Esophagus (tissue), 2 donors: ENCODE data around the gene KCMF1. TPM values are rescaled to one million over a fixed set of nuclear protein-coding genes. Genes with fewer than 3 reads are reported as not detected.

Source experiments
- H3K27ac ChIP-seq, 2 donors: one replicate each; pipeline ENCODE4 v1.5.1; 2013; ENCODE audit warnings: low read depth in 2 of 2, mild to moderate bottlenecking in 2 of 2, inconsistent platforms in 1 of 2, low read length in 1 of 2, moderate library complexity in 1 of 2
- H3K27me3 ChIP-seq, 2 donors: one replicate each; pipeline ENCODE4 v1.6.1; 2013; ENCODE audit warnings: low read length in 2 of 2, control low read depth in 1 of 2, mild to moderate bottlenecking in 1 of 2; ENCODE audit not compliant: insufficient read depth in 2 of 2, control insufficient read depth in 1 of 2
- H3K36me3 ChIP-seq, 2 donors: one replicate each; pipeline ENCODE4 v1.6.1; 2013; ENCODE audit warnings: low read length in 1 of 2; ENCODE audit not compliant: control insufficient read depth in 2 of 2, insufficient read depth in 2 of 2
- H3K4me1 ChIP-seq, 2 donors: one replicate each; pipeline ENCODE4 v1.6.1; 2013; ENCODE audit warnings: low read length in 1 of 2; ENCODE audit not compliant: control insufficient read depth in 2 of 2, insufficient read depth in 2 of 2
- H3K4me3 ChIP-seq, 2 donors: one replicate each; pipeline ENCODE4 v1.5.1; 2013; ENCODE audit warnings: low read length in 2 of 2, mild to moderate bottlenecking in 2 of 2, low read depth in 1 of 2, moderate library complexity in 1 of 2
- H3K9me3 ChIP-seq, 2 donors: one replicate each; pipeline ENCODE4 v1.6.1; 2013; ENCODE audit warnings: mild to moderate bottlenecking in 2 of 2, low read depth in 1 of 2, low read length in 1 of 2, moderate library complexity in 1 of 2; ENCODE audit not compliant: control insufficient read depth in 2 of 2, insufficient read depth in 1 of 2
- WGBS, 2 donors: extraction: QIAGEN DNeasy Blood & Tissue Kit; methylation state at CpG; one replicate each; pipeline ENCODE4 v1.1.7; 2013; 5-methylcytosine and 5-hydroxymethylcytosine counted together
- polyA plus RNA-seq, 2 donors: library from polyadenylated mRNA; stranded (reverse); fragments of 200-250 nt; gene quantifications; one replicate each; pipeline ENCODE4 v1.2.3, GENCODE V29; 2013
- donor health status: healthy with polysubstance abuse.
- donor health status: Bipolar disorder and iron deficiency.

The KCMF1 gene
- 10 to 100 TPM; 33.7 to 52.7 TPM for polyA plus RNA-seq

DNA sequence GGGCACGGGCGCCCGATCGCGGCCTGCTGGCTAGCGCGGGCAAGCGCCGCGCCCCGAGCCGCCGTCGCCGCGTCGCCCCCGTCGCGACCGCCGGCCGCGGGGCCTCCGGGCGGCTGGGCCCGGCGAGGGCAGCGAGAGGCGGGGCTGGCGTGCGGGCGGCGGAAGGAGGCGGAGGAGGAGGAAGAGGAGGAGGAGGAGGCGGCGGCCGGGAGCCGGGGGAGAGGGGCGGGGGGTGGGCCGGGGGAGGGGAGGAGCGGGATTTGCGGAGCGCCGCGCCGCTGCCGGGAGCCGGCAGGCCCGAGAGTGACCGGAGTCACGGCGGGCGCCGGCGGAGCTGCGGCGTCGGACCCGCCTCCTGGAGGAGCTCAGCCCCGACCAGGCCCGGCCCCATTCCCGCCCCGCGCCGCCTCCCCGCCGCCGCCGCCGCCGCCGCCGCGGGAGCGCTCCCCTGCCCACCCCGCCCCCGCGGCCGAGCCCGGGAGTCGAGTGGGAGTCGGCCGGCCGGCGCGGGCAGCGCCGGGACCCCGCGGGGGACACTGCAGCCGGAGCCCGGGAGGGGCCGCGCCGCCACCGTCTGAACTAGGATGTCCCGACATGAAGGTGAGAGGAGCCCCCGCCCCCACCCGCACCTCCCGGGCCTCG is at the start of gene KCMF1:
Gene KCMF1, plus strand, starts transcription at position 294 of the 642 bp plus-strand sequence. Its CDS starts 291 bp downstream, at position 585.
- peak within 1 kb of the TSS; percentile 89 to 95 for H3K4me3 ChIP-seq
- no peaks in the 10 kb centered on the region for H3K9me3 ChIP-seq
- H3K36me3 ChIP-seq: no peaks in the 10 kb centered on the region
- peak within 1 kb of the TSS; percentile 98 to 100 for H3K27ac ChIP-seq
- 0% methylated on average over 30 to 100 of the region's 102 CpGs for WGBS, 2 donors
- H3K27me3 ChIP-seq: no peaks in the 10 kb centered on the region
- H3K4me1 ChIP-seq: no peaks in the 10 kb centered on the region

DNA sequence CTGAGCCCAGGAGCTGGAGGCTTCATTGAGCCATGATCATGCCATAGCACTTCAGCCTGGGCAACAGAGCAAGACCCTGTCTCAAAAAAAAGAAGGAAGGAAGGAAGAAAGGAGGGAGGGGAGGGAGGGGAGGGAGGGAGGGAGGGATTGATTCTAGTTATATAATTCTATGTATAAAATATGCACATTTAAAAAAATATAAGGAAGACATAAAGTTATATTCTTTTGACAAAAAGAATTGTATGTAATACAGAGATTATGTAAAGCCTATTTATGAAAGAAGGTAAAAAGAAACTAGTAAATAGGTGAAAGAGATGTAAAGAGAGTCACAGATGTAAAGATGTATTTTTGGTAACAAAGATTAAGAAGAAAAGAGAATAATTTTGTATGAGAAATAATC is 48.0 kb upstream of the KCMF1 start:
- Histone ChIP-seq H3K27ac (no peak overlapping the region), H3K4me1 (peaks cover 0 to 10% of the 10 kb centered on the region in 2 donors)

GRCh38 chr2:84924173-84925106 is 46.5 kb upstream of the KCMF1 start:
- Histone ChIP-seq H3K4me1 (peaks cover 0 to 10% of the 10 kb centered on the region in 2 donors), H3K27ac (peak overlapping the region; percentile 32 to 47), H3K4me3 (no peak overlapping the region), H3K9me3 (no peaks in the 10 kb centered on the region), H3K27me3 (no peaks in the 10 kb centered on the region), H3K36me3 (no peaks in the 10 kb centered on the region)
- WGBS, 2 donors: 36 to 47% methylated on average over 9 of the region's 9 CpGs

More for the DNA sequence above, 48.0 kb upstream of the KCMF1 start:
- no peaks in the 10 kb centered on the region for H3K36me3 ChIP-seq
- no peak overlapping the region for H3K4me3 ChIP-seq
- H3K27me3 ChIP-seq: no peaks in the 10 kb centered on the region
- H3K9me3 ChIP-seq: no peaks in the 10 kb centered on the region

- Histone ChIP-seq H3K4me3 (no peak overlapping the region), H3K27ac (peak overlapping the region; percentile 48 to 85), H3K27me3 (no peaks in the 10 kb centered on the region), H3K9me3 (no peaks in the 10 kb centered on the region), H3K4me1 (peaks cover 0 to 10% of the 10 kb centered on the region in 2 donors), H3K36me3 (no peaks in the 10 kb centered on the region)
- WGBS, 2 donors: 72 to 83% methylated on average over 2 of the region's 2 CpGs
Observed at GRCh38 chr2:84925336-84925723, 45.6 kb upstream of the KCMF1 start.

- Histone ChIP-seq H3K4me3 (peak overlapping the region in 1 of 2 donors; percentile 2), H3K9me3 (no peaks in the 10 kb centered on the region), H3K4me1 (peaks cover 0 to 10% of the 10 kb centered on the region in 2 donors), H3K27me3 (no peaks in the 10 kb centered on the region), H3K36me3 (no peaks in the 10 kb centered on the region), H3K27ac (peak overlapping the region; percentile 48 to 85)
- 4 to 8% methylated on average over 34 of the region's 34 CpGs for WGBS, 2 donors
Observed at GRCh38 chr2:84925724-84926376, 45.1 kb upstream of the KCMF1 start.

DNA sequence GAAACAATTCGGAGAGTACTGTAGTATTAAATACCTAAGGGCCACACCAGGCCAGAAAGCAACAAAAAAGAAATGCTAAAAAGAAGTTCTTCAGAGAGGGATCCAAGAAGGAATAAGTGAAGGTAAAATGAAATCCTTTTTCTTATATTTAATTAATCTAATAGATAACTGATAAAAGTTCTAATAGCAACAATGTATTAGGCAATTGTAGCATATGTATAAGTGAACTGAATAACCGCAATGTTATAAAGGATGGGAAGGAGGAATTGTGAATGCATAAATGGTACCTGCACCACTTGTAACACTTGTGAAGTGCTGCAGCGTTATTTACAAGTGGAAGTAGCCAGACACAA is 43.7 kb upstream of the KCMF1 start:
- 46 to 47% methylated on average over 3 of the region's 3 CpGs for WGBS, 2 donors
- Histone ChIP-seq H3K4me3 (no peak overlapping the region), H3K9me3 (no peaks in the 10 kb centered on the region), H3K27me3 (no peaks in the 10 kb centered on the region), H3K27ac (no peak overlapping the region), H3K4me1 (peaks cover 0 to 10% of the 10 kb centered on the region in 2 donors), H3K36me3 (no peaks in the 10 kb centered on the region)

- Histone ChIP-seq H3K27ac (no peak overlapping the region), H3K36me3 (no peaks in the 10 kb centered on the region), H3K4me3 (no peak overlapping the region), H3K9me3 (no peaks in the 10 kb centered on the region), H3K27me3 (no peaks in the 10 kb centered on the region), H3K4me1 (peaks cover 0 to 3% of the 10 kb centered on the region in 2 donors)
- WGBS, 2 donors: 68 to 70% methylated on average over 1 of the region's 1 CpG
Observed at GRCh38 chr2:84931384-84931821, 39.6 kb upstream of the KCMF1 start.

- Histone ChIP-seq H3K36me3 (no peaks in the 10 kb centered on the region), H3K9me3 (no peaks in the 10 kb centered on the region), H3K27ac (no peak overlapping the region), H3K4me1 (no peaks in the 10 kb centered on the region), H3K27me3 (no peaks in the 10 kb centered on the region), H3K4me3 (no peak overlapping the region)
- 62 to 78% methylated on average over 5 of the region's 5 CpGs for WGBS, 2 donors
Observed at GRCh38 chr2:84938194-84938879, 32.6 kb upstream of the KCMF1 start.

DNA sequence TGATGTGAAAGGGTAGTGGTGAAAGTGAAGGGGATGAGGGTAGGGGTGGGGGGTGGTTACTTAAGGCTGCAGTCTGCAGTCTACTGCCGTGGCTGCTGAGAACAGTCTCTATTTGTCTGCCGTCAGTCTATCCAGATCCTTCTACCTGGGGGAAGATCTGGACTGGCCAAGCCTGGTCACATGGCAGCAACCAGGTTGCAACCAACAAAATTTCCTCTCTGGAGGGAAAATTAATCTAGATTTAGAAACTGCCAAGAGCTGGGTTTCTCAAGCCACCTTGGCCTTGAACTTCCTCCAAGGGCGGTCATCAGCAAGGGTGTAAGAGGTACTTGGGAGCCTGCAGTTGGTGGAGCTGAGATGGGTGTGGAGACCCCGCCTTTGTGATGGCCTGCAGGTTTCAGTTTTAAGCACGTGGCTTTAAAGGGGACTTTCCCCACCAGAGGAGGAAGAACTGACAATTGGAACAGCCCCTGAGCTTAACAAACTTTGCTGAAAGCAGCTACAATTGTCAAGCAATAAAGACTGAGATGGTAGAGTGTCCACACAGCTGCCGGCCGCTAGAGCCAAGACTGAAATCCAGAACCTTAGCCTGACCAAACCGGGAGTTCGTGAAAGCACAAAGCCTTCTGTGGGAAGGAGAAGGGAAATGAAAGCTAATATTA is 31.4 kb upstream of the KCMF1 start:
- Histone ChIP-seq H3K27ac (peak overlapping the region in 1 of 2 donors; percentile 66), H3K9me3 (no peaks in the 10 kb centered on the region), H3K36me3 (no peaks in the 10 kb centered on the region), H3K4me1 (no peaks in the 10 kb centered on the region), H3K27me3 (no peaks in the 10 kb centered on the region), H3K4me3 (no peak overlapping the region)
- 50 to 64% methylated on average over 9 of the region's 9 CpGs for WGBS, 2 donors
